OCI-LY7 (cell line): ENCODE results near the gene KRIT1. TPM values are rescaled to one million over a fixed set of nuclear protein-coding genes. Genes with fewer than 3 reads are reported as not detected.

Experiments
- BruUV-seq: library from RNA; stranded (reverse); fragments of 400-500 nt; replicated peaks from 2 replicates; lab custom pipeline; 2021; lab: Mats Ljungman, UMichigan
- CTCF ChIA-PET: fragments of 300-600 bp; sonication (Branson Sonifier 250); formaldehyde crosslinking; loops from one replicate; lab custom pipeline; 2022; ENCODE audit warnings: antibody characterized with exemption; ENCODE audit not compliant: unreplicated experiment; lab: Charles Lee
- POLR2A ChIA-PET: fragments of 300-600 bp; sonication (Branson Sonifier 250); formaldehyde crosslinking; loops from one replicate; lab custom pipeline; 2022; ENCODE audit warnings: antibody characterized with exemption; lab: Charles Lee
- DNase-seq: peaks from one replicate; pipeline ENCODE4 v3.0.0-alpha.2; 2015; ENCODE audit warnings: low spot score
- H2AFZ ChIP-seq: fragments of 200-600 bp; sonication (generic), shearing (Covaris generic); 2 replicates; pipeline ENCODE4 v1.6.1; 2014; ENCODE audit warnings: mild to moderate bottlenecking, antibody characterized with exemption, low read length, moderate library complexity
- H3K27ac ChIP-seq: fragments of 200-600 bp; sonication (generic); 2 replicates; pipeline ENCODE4 v1.5.1; 2014; ENCODE audit warnings: mixed run types, low read depth, mild to moderate bottlenecking, moderate library complexity, low read length, inconsistent platforms; ENCODE audit not compliant: poor library complexity, severe bottlenecking
- H3K36me3 ChIP-seq: fragments of 200-600 bp; sonication (generic); 2 replicates; pipeline ENCODE4 v1.6.1; 2014; ENCODE audit warnings: mild to moderate bottlenecking, antibody characterized with exemption, low read length, moderate library complexity, mixed read lengths; ENCODE audit not compliant: insufficient read depth
- H3K4me1 ChIP-seq: fragments of 200-600 bp; sonication (generic); 2 replicates; pipeline ENCODE4 v1.5.1; 2014; ENCODE audit warnings: mild to moderate bottlenecking, low read length; ENCODE audit not compliant: insufficient read depth, poor library complexity, severe bottlenecking
- H3K4me2 ChIP-seq: fragments of 200-600 bp; sonication (generic); 2 replicates; pipeline ENCODE4 v1.6.1; 2014; ENCODE audit warnings: mild to moderate bottlenecking, low read length
- H3K4me3 ChIP-seq: fragments of 200-600 bp; sonication (generic); 2 replicates; pipeline ENCODE4 v1.5.1; 2014; ENCODE audit warnings: mild to moderate bottlenecking, low read depth, low read length; ENCODE audit not compliant: poor library complexity, severe bottlenecking
- H3K79me2 ChIP-seq: fragments of 200-600 bp; sonication (generic); 2 replicates; pipeline ENCODE4 v1.6.1; 2016; ENCODE audit warnings: low read depth, mild to moderate bottlenecking, low read length, moderate library complexity, mixed read lengths; ENCODE audit not compliant: insufficient read depth
- H3K9me2 ChIP-seq: fragments of 200-600 bp; sonication (generic); 2 replicates; pipeline ENCODE4 v1.6.1; 2016; ENCODE audit warnings: mild to moderate bottlenecking, low read length, mixed read lengths; ENCODE audit not compliant: insufficient read depth
- H3K9me3 ChIP-seq: fragments of 200-600 bp; sonication (generic); 2 replicates; pipeline ENCODE4 v1.6.1; 2014; ENCODE audit warnings: mild to moderate bottlenecking, mixed run types, low read length, mixed read lengths
- H4K20me1 ChIP-seq: fragments of 200-600 bp; sonication (generic); 2 replicates; pipeline ENCODE4 v1.6.1; 2014; ENCODE audit warnings: mild to moderate bottlenecking, antibody characterized with exemption, low read length, moderate library complexity, mixed read lengths; ENCODE audit not compliant: insufficient read depth
- EZH2phosphoT487 ChIP-seq: fragments of 200-600 bp; sonication (generic); IDR thresholded peaks from 2 replicates; pipeline ENCODE4 v1.6.1; 2018; ENCODE audit warnings: low read depth, borderline replicate concordance, mild to moderate bottlenecking, mixed run types, antibody characterized with exemption, low read length, moderate library complexity, mixed read lengths
- intact Hi-C: fragments of 100-400 bp; cut with micrococcal nuclease; formaldehyde crosslinking; loops from one replicate; pipeline ENCODE4 v1.10.0; 2022; ENCODE audit not compliant: unreplicated experiment
- total RNA-seq, 2 experiments: library from RNA; depleted of rRNA in 1 of 2; stranded (reverse); fragments of >200 nt in 1 of 2; shearing (Covaris generic) in 1 of 2; gene quantifications; 2 replicates each; pipeline ENCODE4 v1.2.3, GENCODE V29; 2014 to 2022
- TF ChIP-seq, protein P1 (sequence below): fragments of 200-600 bp; sonication (generic); conservative IDR thresholded peaks from 2 replicates; pipeline ENCODE4 v1.5.1; 2014; ENCODE audit warnings: mild to moderate bottlenecking, antibody characterized with exemption, low read length, moderate library complexity, mixed read lengths

KRIT1 gene
- total RNA-seq, 2 experiments from 2014 or later: 44.8 to 50.0 TPM

DNA sequence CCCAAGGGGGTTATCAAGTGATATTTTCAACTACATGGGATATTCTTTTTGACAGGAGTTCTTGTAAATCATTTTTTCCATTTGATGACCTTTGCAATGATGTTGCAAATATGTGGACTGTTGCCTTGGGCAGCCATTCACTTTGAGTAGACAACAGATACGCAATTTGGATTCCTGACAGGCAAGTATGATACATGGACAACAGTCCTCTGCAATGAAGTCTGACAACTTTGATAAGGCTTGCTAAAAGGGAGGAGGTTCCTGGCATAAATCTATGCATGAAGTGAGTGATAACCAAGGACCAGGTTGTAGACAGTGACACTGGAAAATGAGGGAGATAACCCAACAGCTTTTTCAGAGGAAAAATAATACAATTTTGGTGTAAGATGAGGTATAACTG, 84.4 kb downstream of the KRIT1 start:
- H3K4me3 ChIP-seq: no peak overlapping the region
- no peak overlapping the region for H2AFZ ChIP-seq
- H3K36me3 ChIP-seq: no peaks in the 10 kb centered on the region
- intact Hi-C loops: no loop called here
- no peak for DNase-seq
- TF ChIP-seq, protein P1, sequence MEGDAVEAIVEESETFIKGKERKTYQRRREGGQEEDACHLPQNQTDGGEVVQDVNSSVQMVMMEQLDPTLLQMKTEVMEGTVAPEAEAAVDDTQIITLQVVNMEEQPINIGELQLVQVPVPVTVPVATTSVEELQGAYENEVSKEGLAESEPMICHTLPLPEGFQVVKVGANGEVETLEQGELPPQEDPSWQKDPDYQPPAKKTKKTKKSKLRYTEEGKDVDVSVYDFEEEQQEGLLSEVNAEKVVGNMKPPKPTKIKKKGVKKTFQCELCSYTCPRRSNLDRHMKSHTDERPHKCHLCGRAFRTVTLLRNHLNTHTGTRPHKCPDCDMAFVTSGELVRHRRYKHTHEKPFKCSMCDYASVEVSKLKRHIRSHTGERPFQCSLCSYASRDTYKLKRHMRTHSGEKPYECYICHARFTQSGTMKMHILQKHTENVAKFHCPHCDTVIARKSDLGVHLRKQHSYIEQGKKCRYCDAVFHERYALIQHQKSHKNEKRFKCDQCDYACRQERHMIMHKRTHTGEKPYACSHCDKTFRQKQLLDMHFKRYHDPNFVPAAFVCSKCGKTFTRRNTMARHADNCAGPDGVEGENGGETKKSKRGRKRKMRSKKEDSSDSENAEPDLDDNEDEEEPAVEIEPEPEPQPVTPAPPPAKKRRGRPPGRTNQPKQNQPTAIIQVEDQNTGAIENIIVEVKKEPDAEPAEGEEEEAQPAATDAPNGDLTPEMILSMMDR: no peak
- no peak for TF ChIP-seq EZH2phosphoT487
- CTCF ChIA-PET: no interaction called here
- no peak overlapping the region for H3K4me2 ChIP-seq
- no peaks in the 10 kb centered on the region for H3K9me3 ChIP-seq
- no peaks in the 10 kb centered on the region for H3K4me1 ChIP-seq
- H3K9me2 ChIP-seq: no peaks in the 10 kb centered on the region
- BruUV-seq: no TSS peak
- H4K20me1 ChIP-seq: no peaks in the 10 kb centered on the region
- H3K27ac ChIP-seq: no peak overlapping the region
- H3K79me2 ChIP-seq: no peaks in the 10 kb centered on the region
- POLR2A ChIA-PET: no interaction called here

DNA sequence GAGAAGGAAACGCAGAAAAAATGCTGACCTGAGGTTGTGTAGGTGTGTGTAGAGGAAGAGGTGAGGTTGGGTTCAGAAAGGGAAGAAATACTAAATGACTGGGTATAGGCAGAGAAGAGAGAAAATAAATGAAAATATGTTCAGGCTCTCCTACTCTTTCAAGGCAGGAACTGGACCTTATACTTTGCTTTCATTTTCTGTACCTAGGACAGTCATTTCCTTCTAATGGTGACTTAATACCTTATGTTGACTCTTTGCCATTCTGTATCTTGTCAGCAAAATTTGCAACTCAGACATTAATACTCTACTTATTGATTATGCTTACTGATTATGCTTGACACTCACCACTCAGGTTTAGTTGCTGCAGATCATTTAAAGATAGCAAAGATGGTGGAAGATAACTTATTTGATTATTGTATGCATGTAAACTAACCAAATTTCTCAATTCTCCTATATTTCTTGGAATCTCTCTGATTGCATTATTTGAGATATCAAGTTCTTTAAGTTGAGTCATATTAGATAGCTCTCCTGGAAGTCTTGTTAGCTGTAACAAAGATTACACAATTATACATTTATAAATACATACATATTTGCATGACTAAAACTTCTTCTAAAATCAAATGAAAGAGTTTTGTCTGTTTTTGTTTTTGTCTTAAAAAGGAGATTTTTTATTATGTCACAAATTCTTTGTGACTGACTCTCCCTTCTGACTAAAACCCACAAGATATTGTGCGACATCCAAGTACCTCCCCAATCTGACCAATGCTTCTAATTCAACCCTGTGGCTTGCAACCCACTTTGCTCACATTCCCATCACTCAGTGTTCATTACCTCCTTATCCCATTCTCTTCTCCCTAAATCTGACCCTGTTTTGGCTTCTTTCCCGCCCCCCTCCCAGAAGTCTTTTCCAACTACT, 86.8 kb downstream of the KRIT1 start:
- Histone ChIP-seq H3K9me3 (no peaks in the 10 kb centered on the region), H3K36me3 (no peaks in the 10 kb centered on the region), H3K4me1 (no peaks in the 10 kb centered on the region), H3K4me2 (no peak overlapping the region), H3K79me2 (no peaks in the 10 kb centered on the region), H3K27ac (no peak overlapping the region), H3K9me2 (no peaks in the 10 kb centered on the region), H4K20me1 (no peaks in the 10 kb centered on the region), H3K4me3 (no peak overlapping the region), H2AFZ (no peak overlapping the region)
- intact Hi-C loops: no loop called here
- DNase-seq: no peak
- POLR2A ChIA-PET: interaction anchor here (0.6 kb wide), 1 partner anchor 73 kb away, joined by 3 read pairs; no protein-coding TSS in a partner anchor
- CTCF ChIA-PET: no interaction called here
- no peak for TF ChIP-seq EZH2phosphoT487
- no TSS peak for BruUV-seq

DNA sequence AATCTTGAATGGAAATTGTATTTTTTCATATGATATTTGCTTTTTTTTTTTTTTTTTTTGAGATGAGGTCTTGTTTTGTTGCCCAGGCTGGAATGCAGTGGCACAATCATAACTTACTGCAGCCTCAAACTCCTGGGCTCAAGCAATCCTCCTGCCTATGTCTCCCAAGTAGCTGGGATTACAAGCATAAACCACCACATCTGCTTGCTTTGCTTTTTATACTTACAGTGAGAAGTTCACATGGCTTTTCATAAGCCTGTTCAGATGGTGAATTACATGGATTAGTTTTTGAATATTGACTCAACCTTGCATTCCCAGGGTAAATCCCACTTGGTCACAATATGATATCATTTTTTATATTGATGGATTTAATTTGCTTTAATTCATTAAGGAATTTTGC, 88.7 kb downstream of the KRIT1 start:
- Histone ChIP-seq H2AFZ (no peak overlapping the region), H3K27ac (no peak overlapping the region), H3K79me2 (no peaks in the 10 kb centered on the region), H4K20me1 (no peaks in the 10 kb centered on the region), H3K4me2 (no peak overlapping the region), H3K4me1 (no peaks in the 10 kb centered on the region), H3K4me3 (no peak overlapping the region), H3K36me3 (no peaks in the 10 kb centered on the region), H3K9me2 (no peaks in the 10 kb centered on the region), H3K9me3 (no peaks in the 10 kb centered on the region)
- ChIA-PET CTCF (no interaction called here), POLR2A (interaction anchor here (0.6 to 1.2 kb wide), 3 partner anchors 10 to 313 kb away, joined by 3 to 4 read pairs (median 3); no protein-coding TSS in a partner anchor)
- intact Hi-C loops: no loop called here
- TF ChIP-seq EZH2phosphoT487: no peak
- TF ChIP-seq, protein P1: no peak
- DNase-seq: no peak
- BruUV-seq: no TSS peak
